SK-N-SH treated with all-trans-retinoic acid at 6 μM for 48 hours (cell line): ENCODE data around the gene MACC1.
"Not testable (repeated sequence)": the region's sequence is repeated elsewhere in the genome, so short reads cannot be mapped to it uniquely, and the experiment has no call there.

Source experiments
- ATAC-seq: fragments of 200-7000 bp; cut with Tn5 transposase; 3 replicates; pipeline ENCODE4 v1.9.1; 2020; ENCODE audit warnings: mild to moderate bottlenecking, moderate library complexity
- ARNTL ChIP-seq: fragments of 450-650 bp; formaldehyde crosslinking; IDR thresholded peaks from 2 replicates; pipeline ENCODE4 v1.5.0; 2020; ENCODE audit warnings: low read depth, mild to moderate bottlenecking, moderate library complexity, borderline replicate concordance
- BACH2 ChIP-seq: fragments of 250-450 bp; sonication (Bioruptor Pico); IDR thresholded peaks from 2 replicates; pipeline ENCODE4 v1.9.0; 2021; ENCODE audit warnings: mild to moderate bottlenecking, borderline replicate concordance
- ESRRG ChIP-seq: fragments of 250-450 bp; sonication (Bioruptor Pico); IDR thresholded peaks from 2 replicates; pipeline ENCODE4 v1.6.1; 2021; ENCODE audit warnings: mild to moderate bottlenecking
- GLIS3 ChIP-seq: fragments of 250-450 bp; sonication (Bioruptor Pico); IDR thresholded peaks from 2 replicates; pipeline ENCODE4 v1.5.0; 2020; ENCODE audit warnings: mild to moderate bottlenecking, moderate library complexity
- ISL1 ChIP-seq: fragments of 250-450 bp; sonication (Bioruptor Pico); IDR thresholded peaks from 2 replicates; pipeline ENCODE4 v2.1.2; 2022; ENCODE audit warnings: mild to moderate bottlenecking, moderate library complexity
- OSR1 ChIP-seq: fragments of 250-450 bp; sonication (Bioruptor Pico); IDR thresholded peaks from 2 replicates; pipeline ENCODE4 v1.8.0; 2022; ENCODE audit warnings: moderate library complexity, mild to moderate bottlenecking, inconsistent platforms
- PPARA ChIP-seq: fragments of 250-450 bp; sonication (Bioruptor Pico); IDR thresholded peaks from 2 replicates; pipeline ENCODE4 v1.5.0; 2020; ENCODE audit warnings: mild to moderate bottlenecking, borderline replicate concordance
- TCF4 ChIP-seq: fragments of 250-450 bp; sonication (Bioruptor Pico); IDR thresholded peaks from 2 replicates; pipeline ENCODE4 v1.8.0; 2021; ENCODE audit warnings: mild to moderate bottlenecking, moderate library complexity, borderline replicate concordance
- ZC3H10 ChIP-seq: fragments of 250-450 bp; sonication (Bioruptor Pico); IDR thresholded peaks from 2 replicates; pipeline ENCODE4 v1.5.1; 2021; ENCODE audit warnings: mild to moderate bottlenecking, moderate library complexity
- ZFP3 ChIP-seq: fragments of 250-450 bp; sonication (Bioruptor Pico); IDR thresholded peaks from 2 replicates; pipeline ENCODE4 v1.5.0; 2020; ENCODE audit warnings: mild to moderate bottlenecking, moderate library complexity
- ZFP30 ChIP-seq: fragments of 450-650 bp; formaldehyde crosslinking; IDR thresholded peaks from 2 replicates; pipeline ENCODE4 v1.5.0; 2022; ENCODE audit warnings: mild to moderate bottlenecking, moderate library complexity
- ZNF565 ChIP-seq: fragments of 450-650 bp; formaldehyde crosslinking; conservative IDR thresholded peaks from 2 replicates; pipeline ENCODE4 v1.5.0; 2020; ENCODE audit warnings: low read depth, mild to moderate bottlenecking, moderate library complexity
- ZNF8 ChIP-seq: fragments of 450-650 bp; formaldehyde crosslinking; IDR thresholded peaks from 2 replicates; pipeline ENCODE4 v1.5.0; 2020; ENCODE audit warnings: mild to moderate bottlenecking, moderate library complexity
- TF ChIP-seq, protein P1 (sequence below): fragments of 250-450 bp; sonication (Bioruptor Pico); IDR thresholded peaks from 2 replicates; pipeline ENCODE4 v1.5.1; 2021; ENCODE audit warnings: mild to moderate bottlenecking, moderate library complexity
- TF ChIP-seq, protein P2 (sequence below): fragments of 250-450 bp; sonication (Bioruptor Pico); IDR thresholded peaks from 2 replicates; pipeline ENCODE4 v1.8.0; 2020; ENCODE audit warnings: mild to moderate bottlenecking, moderate library complexity, borderline replicate concordance
- TF ChIP-seq, protein P3 (sequence below): fragments of 250-450 bp; sonication (Bioruptor Pico); IDR thresholded peaks from 2 replicates; pipeline ENCODE4 v1.5.0; 2020; ENCODE audit warnings: mild to moderate bottlenecking, moderate library complexity
- TF ChIP-seq, protein P4 (sequence below): fragments of 250-450 bp; sonication (Bioruptor Pico); IDR thresholded peaks from 2 replicates; pipeline ENCODE4 v1.8.0; 2021; ENCODE audit warnings: low read depth, mild to moderate bottlenecking, moderate library complexity, borderline replicate concordance

The MACC1 gene

DNA sequence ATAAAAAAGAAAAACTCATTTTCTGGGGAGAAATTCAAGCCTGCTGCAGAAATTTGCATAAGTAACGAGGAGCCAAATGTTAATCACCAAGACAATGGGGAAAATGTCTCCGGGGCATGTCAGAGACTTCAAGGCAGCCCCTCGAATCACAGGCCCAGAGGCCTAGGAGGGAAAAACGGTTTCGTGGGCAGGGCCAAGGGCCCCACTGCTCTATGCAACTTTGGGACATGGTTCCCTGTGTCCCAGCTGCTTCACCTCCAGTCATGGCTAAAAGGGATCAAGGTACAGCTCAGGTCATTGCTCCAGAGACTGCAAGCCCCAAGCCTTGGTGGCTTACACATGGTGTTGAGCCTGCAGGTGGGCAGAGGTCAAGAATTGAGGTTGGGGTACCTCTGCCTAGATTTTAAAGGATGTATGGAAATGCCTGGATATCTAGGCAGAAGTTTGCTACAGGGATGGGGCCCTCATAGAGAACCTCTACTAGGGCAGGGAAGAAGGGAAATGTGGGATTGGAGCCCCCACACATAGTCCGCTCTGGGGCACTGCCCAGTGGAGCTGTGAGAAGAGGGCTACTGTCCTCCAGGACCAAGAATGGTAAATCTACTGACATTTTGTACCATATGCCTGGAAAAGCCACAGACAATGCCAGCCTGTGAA lies 8.4 kb downstream of the MACC1 start:
- TF ChIP-seq, protein P1, sequence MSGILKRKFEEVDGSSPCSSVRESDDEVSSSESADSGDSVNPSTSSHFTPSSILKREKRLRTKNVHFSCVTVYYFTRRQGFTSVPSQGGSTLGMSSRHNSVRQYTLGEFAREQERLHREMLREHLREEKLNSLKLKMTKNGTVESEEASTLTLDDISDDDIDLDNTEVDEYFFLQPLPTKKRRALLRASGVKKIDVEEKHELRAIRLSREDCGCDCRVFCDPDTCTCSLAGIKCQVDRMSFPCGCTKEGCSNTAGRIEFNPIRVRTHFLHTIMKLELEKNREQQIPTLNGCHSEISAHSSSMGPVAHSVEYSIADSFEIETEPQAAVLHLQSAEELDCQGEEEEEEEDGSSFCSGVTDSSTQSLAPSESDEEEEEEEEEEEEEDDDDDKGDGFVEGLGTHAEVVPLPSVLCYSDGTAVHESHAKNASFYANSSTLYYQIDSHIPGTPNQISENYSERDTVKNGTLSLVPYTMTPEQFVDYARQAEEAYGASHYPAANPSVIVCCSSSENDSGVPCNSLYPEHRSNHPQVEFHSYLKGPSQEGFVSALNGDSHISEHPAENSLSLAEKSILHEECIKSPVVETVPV (CRISPR knock-in tag) = no peak
- TF ChIP-seq ZFP3 (CRISPR knock-in tag) (no peak), ESRRG (CRISPR knock-in tag) (no peak), ARNTL (CRISPR knock-in tag) (no peak), TCF4 (CRISPR knock-in tag) (no peak), PPARA (CRISPR knock-in tag) (no peak), ZNF565 (CRISPR knock-in tag) (no peak), ISL1 (CRISPR knock-in tag) (no peak)
- TF ChIP-seq, all 23 proteins: peak for 0
- ATAC-seq = no peak

DNA sequence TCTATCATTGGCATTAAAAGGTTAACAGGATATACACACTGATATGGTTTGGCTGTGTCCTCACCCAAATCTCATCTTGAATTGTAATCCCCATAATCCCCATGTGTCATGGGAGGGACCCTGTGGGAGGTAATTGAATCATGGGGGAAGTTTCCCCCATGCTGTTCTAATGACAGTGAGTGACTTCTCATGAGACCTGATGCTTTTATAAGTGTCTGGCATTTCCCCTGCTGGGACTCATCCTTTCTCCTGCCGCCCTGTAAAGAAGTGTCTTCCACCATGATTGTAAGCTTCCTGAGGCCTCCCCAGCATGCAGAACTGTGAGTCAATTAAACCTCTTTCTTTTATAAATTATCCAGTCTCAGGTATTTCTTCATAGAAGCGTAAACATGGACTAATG lies 9.4 kb downstream of the MACC1 start:
- ATAC-seq = not testable (repeated sequence)

DNA sequence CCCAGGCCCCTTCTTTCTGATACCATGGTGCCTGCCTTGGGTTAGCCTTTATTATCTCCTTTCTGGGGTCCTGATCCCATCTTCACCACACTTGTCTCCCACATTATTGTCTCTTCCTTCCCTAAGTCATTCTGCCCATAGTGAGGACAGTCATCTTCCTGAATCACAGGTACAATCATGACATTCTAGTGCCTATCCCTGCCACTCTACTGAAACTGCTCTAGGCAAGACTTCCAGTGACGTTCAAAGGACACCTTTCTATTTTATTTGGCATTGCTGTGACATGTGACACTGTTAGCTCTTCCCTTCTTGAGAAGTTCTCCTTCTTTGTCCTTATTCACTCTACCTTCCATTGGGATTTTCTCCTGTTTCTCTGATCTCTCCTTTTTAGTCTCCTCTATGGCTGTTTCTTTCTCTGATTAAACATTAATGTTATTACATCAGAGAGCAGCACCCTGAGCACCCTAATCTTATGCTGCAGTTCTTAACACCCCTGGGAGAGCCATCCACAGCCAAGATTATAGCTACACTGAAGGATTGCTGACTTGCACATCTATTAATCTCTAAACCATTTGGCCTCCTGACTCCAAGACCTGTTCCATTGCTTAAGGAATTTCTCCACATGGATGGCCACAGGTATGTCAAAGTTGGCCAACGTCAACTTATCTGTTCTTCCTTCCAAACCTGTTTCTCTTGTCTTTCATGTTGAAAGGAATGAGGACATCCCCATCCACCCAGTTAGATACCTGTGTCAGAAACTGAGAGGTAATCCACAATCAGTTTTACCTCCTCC lies 10.9 kb downstream of the MACC1 start:
- no peak for ATAC-seq
- TF ChIP-seq ISL1 (CRISPR knock-in tag) = no peak
- TF ChIP-seq ZNF8 (CRISPR knock-in tag) = no peak
- no peak for TF ChIP-seq PPARA (CRISPR knock-in tag)
- TF ChIP-seq GLIS3 (CRISPR knock-in tag) = no peak
- TF ChIP-seq BACH2 = no peak
- TF ChIP-seq ARNTL (CRISPR knock-in tag) = no peak
- no peak for TF ChIP-seq ZFP30 (CRISPR knock-in tag)
- no peak for TF ChIP-seq ESRRG (CRISPR knock-in tag)
- TF ChIP-seq ZNF565 (CRISPR knock-in tag) = no peak
- no peak for TF ChIP-seq ZC3H10 (CRISPR knock-in tag)
- TF ChIP-seq, protein P2, sequence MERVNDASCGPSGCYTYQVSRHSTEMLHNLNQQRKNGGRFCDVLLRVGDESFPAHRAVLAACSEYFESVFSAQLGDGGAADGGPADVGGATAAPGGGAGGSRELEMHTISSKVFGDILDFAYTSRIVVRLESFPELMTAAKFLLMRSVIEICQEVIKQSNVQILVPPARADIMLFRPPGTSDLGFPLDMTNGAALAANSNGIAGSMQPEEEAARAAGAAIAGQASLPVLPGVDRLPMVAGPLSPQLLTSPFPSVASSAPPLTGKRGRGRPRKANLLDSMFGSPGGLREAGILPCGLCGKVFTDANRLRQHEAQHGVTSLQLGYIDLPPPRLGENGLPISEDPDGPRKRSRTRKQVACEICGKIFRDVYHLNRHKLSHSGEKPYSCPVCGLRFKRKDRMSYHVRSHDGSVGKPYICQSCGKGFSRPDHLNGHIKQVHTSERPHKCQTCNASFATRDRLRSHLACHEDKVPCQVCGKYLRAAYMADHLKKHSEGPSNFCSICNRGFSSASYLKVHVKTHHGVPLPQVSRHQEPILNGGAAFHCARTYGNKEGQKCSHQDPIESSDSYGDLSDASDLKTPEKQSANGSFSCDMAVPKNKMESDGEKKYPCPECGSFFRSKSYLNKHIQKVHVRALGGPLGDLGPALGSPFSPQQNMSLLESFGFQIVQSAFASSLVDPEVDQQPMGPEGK (CRISPR knock-in tag) = no peak
- TF ChIP-seq OSR1 (CRISPR knock-in tag) = no peak
- no peak for TF ChIP-seq ZFP3 (CRISPR knock-in tag)
- TF ChIP-seq, protein P3, sequence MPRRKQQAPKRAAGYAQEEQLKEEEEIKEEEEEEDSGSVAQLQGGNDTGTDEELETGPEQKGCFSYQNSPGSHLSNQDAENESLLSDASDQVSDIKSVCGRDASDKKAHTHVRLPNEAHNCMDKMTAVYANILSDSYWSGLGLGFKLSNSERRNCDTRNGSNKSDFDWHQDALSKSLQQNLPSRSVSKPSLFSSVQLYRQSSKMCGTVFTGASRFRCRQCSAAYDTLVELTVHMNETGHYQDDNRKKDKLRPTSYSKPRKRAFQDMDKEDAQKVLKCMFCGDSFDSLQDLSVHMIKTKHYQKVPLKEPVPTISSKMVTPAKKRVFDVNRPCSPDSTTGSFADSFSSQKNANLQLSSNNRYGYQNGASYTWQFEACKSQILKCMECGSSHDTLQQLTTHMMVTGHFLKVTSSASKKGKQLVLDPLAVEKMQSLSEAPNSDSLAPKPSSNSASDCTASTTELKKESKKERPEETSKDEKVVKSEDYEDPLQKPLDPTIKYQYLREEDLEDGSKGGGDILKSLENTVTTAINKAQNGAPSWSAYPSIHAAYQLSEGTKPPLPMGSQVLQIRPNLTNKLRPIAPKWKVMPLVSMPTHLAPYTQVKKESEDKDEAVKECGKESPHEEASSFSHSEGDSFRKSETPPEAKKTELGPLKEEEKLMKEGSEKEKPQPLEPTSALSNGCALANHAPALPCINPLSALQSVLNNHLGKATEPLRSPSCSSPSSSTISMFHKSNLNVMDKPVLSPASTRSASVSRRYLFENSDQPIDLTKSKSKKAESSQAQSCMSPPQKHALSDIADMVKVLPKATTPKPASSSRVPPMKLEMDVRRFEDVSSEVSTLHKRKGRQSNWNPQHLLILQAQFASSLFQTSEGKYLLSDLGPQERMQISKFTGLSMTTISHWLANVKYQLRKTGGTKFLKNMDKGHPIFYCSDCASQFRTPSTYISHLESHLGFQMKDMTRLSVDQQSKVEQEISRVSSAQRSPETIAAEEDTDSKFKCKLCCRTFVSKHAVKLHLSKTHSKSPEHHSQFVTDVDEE = no peak
- TF ChIP-seq, protein P4, sequence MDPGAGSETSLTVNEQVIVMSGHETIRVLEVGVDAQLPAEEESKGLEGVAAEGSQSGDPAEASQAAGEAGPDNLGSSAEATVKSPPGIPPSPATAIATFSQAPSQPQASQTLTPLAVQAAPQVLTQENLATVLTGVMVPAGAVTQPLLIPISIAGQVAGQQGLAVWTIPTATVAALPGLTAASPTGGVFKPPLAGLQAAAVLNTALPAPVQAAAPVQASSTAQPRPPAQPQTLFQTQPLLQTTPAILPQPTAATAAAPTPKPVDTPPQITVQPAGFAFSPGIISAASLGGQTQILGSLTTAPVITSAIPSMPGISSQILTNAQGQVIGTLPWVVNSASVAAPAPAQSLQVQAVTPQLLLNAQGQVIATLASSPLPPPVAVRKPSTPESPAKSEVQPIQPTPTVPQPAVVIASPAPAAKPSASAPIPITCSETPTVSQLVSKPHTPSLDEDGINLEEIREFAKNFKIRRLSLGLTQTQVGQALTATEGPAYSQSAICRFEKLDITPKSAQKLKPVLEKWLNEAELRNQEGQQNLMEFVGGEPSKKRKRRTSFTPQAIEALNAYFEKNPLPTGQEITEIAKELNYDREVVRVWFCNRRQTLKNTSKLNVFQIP (CRISPR knock-in tag) = no peak
- TF ChIP-seq, protein P1 (CRISPR knock-in tag) = no peak
- no peak for TF ChIP-seq TCF4 (CRISPR knock-in tag)
